GM19328 (cell line): ENCODE results near the gene LDB3.

Experiments used
- ATAC-seq: cut with Tn5 transposase; IDR thresholded peaks from one replicate; pipeline ENCODE4 v1.9.1; 2021; ENCODE audit warnings: mild to moderate bottlenecking, moderate library complexity; ENCODE audit not compliant: unreplicated experiment

LDB3 gene

GRCh38 chr10:86703176-86703575 lies 34.9 kb downstream of the LDB3 start:
- ATAC-seq = no peak

DNA sequence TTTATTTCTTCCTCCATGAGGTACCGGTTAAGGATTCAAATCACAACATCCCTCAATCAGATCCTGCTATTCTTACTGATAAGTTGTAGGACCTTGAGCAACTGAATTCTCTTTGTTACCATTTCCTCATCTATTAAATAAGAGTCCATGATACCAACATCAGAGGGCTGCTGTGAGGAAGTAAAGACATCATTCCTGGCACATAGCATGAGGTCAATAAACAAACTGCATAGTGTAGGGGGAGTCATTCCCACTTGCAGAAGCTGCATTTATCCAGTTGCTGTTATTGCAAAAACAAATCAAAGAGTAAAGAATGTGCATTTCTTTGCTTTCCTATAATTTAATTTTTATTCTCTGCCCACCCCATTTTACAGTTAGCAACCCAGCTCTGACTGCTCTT lies 36.8 kb downstream of the LDB3 start:
- ATAC-seq = no peak

DNA sequence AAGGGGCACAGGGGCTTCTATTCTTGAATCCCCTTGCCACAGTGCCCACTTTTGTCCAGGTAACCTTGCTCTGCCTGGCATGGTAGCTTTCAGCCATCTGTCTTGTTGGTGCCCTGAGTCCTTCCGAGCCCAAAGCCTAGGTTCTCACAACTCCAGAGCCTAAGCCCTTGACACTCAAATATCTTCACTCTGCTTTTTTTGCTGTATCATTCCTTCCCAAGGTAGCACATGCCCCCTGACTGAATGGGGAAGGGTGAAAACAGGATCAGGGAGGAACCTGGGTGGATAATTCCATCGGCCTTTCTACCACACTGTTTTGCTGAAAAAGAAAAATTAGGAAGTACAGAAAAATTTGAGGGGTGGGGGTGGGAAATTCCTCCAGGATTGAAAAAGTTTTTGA lies 37.6 kb downstream of the LDB3 start:
- no peak for ATAC-seq

DNA sequence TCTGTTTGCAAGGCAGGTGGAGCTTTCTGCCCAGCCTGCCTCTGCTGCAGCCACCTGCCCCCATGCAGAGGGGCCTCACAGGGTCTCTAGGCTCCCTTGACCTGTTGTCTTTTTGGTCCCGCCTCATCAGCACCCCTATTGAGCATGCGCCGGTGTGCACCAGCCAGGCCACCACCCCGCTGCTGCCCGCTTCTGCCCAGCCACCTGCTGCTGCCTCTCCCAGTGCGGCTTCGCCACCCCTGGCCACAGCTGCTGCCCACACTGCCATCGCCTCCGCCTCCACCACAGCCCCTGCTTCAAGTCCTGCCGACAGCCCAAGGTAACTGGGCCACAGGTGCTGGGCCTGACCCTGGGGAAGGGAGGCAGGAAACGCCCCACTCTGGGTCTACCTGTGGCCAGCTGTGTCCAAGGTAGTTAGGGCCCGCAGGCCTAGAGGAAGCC lies 38.1 kb downstream of the LDB3 start:
- ATAC-seq = no peak

GRCh38 chr10:86706977-86707376 lies 38.7 kb downstream of the LDB3 start:
- no peak for ATAC-seq

GRCh38 chr10:86707505-86707904 lies 39.2 kb downstream of the LDB3 start:
- no peak for ATAC-seq

DNA sequence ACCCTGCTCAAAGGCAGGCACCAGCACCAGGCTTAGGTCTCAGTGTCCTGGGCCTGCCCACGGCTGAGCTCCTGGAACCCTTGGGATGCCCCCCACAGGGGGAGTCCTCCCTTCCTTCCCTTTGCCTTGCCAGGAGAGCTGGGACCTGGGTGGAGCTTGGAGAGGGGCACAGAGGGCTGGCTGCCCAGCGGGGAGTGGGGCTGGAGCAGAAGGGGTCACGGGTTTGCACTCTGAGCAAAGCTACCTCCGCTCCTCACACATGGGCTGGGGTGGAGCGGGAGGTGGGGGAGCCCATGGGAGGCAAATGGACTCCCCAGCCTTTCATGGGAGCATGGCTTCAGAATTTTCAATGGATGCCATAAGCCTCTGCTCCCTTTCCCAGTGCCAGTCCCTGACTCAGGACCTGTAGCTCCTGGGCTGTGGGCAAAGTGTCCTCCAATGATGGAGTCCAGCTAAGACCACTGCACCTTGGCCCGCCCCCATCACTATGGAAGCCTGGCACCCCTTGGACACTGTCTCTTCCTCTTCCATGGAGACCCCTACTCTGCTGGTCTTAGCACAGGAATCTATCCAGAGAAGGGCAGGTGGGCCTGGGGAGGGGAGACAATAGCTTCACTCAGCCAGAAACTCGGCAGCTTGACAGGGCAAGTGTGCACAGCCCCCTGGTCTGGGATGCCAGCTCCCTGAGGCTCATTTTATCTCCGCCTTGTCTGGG lies 39.9 kb downstream of the LDB3 start:
- ATAC-seq = no peak

DNA sequence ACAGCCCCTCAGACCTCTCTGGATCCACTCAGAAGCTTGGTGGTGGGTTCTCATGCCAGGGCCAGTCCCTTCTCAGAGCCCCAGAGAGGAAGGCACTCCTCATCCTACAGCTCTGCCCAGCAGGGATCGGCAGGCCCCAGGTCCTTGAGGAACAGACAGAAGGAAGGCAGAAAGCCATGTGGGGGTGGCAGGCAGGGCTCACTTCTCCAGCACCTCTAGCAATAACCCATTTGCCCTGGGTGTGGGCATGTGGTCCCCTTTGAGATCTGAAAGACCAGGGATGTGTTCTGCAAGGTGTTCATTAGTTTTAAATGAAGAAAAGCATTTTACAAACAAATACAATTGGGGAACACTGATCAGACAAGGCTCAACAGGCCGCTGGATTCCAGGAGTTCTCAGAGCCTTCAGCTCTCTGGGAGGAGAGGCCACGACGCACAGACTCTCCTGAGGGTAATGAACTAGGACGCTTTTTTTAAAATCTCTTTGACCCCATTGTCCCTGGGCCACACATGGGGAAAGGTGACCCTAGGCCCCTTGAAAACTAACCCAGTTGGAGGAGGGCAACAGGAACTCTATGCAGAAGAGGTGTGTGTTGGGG lies 40.6 kb downstream of the LDB3 start:
- ATAC-seq = no peak

DNA sequence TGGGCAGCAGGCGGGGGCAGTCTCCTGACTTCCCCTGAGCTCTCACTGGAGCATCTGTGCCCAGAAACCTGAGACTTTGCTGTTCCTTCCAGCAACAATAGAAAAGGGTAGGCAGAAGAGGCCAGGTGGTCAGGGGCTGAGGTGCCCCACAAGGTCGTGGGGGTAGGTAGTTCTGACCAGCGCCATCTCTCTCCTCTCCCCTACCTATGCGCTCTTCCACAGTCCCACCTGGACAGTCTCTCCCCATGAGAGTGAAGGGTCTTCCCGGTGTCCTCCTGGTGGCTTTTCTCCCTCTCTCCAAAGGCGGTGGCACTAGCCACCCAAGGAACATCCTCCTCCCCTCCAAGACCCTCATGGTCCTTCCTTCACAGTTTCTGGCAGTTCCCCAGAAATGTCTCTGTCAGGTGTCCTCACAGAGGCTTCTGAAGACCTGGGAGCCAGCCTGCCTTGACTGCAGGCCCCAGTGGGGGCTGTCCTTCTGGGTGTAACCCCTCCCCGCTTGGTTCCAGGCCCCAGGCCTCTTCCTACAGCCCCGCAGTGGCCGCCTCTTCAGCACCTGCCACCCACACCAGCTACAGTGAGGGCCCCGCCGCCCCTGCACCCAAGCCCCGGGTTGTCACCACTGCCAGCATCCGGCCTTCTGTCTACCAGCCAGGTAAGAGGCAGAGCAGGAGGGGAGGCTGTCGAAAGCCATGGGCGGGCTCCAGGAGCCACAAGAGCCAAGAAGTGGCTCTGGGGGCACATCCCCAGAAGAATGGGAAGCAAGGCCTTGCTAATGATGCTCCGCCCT lies 41.3 kb downstream of the LDB3 start:
- ATAC-seq = no peak

GRCh38 chr10:86710987-86711512 lies 42.7 kb downstream of the LDB3 start:
- peak; percentile 84 for ATAC-seq

DNA sequence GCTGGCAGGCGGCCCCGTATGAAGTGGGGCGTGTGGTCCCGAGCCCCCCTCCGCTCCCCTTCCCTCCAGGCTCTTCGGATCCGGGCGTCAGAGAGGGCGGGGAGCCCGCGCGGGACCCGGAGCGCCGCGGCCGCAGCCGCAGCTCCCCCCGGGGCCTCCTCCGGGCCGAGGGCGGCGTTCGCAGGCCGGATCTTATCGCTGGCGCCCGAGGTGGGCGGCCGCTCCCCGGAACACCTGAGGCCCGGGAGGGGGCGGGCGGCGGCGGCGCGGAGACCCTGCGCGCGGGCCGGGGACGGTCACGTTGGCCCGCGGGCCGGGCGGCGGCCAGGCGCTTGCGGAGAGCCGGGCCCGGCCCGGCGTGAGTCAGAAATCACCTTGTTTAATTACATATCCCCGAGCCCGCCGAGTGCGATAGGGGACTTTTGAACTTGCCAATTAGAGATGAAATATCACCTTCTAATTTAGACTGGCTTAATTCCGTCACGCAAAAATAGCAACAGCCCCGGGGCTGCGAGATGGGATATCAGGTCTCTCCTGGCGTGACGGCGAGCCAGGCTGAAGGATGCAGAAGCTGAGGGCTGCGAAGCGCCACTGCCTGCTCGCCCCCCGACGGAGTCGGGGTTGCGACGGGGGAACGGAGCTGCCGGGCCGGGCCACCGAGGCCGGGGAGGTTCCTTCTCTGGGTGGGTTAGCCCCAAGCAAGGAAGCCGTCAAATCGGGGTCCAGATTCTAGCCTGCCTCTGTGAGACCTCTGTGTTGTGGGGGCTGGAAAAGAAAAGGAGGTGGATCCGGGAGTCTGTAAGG lies 43.4 kb downstream of the LDB3 start:
- peak; percentile 42 for ATAC-seq

DNA sequence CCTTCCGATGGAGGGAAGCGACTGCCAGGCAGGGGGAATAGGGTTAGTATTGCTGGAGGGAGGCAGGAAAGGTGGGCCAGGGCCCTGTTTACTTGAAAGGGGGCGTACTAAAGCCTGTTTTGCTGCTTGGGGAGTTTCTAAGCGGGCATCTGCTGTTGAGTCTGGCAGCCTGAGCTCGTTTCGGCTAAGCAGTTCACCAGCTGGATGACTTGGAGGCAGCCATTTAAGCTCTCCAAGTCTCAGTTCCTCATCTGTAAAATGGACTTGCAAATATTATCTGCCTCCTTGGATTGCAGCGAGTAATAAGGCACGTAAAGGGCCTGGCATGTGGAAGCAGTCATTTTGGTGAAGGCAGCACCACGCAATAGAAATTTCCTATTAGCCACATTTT lies 44.0 kb downstream of the LDB3 start:
- peak; percentile 14 for ATAC-seq

DNA sequence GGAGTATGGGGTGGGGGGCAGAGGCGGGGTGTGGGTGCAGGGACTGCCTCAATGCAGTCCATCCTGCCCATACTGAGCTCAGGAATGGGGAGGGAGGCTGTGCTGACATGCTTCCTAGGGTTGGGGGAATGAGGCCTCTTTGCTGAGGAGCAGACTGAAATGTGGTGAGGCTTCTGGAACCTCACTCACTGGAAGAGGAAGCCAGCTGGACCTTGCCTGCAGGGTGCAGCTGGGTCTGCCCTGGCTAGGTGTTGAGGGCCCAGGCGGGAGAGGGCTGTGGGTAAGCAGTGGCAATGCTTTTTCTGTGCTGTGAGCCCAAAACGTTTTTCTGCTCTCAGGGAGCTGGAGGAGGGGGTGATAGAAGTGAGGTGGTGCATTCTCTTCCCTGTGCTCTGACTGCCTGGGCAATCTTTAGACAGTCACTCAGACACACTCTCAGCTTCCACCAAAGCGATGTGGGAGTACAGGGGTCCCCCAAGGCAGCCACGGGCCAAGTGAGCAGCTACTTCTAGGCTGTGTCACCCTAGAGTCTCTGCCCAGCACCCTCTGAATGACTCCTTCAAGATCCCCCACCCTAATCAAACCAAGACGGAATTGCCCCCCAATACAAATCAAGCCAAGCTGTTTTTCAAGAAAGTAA lies 47.0 kb downstream of the LDB3 start:
- no peak for ATAC-seq

DNA sequence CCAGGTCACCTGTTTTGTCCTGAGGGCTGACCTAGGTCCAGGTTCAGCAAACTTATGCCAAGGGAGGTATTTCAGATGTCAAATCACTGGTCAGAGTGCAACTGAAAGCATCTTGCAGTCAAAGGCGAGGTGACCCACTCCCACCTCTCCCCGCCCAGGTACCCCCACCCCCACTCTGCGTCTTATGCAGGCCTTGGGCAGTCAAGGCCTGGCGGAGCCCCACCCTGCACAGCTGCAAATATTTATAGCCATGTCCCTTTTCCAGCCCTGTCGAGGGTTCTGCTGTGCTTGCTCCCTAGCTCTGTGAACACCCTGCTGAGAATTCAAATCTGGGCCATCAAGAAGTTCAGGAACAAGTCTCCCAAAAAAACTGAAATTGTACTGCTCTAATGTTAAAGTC lies 47.5 kb downstream of the LDB3 start:
- ATAC-seq = no peak

DNA sequence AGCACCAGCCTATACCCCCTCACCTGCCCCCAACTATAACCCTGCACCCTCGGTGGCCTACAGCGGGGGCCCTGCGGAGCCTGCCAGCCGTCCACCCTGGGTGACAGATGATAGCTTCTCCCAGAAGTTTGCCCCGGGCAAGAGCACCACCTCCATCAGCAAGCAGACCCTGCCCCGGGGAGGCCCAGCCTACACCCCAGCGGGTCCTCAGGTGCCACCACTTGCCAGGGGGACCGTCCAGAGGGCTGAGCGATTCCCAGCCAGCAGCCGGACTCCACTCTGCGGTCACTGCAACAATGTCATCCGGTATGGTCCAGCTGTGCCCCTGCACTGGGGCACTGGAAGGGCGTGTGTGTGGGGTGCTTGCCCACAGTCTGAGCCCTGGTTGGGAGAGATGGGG lies 48.2 kb downstream of the LDB3 start:
- no peak for ATAC-seq

- ATAC-seq = no peak
These were observed 50.2 kb downstream of the LDB3 start for GRCh38 chr10:86718556-86718955.

DNA sequence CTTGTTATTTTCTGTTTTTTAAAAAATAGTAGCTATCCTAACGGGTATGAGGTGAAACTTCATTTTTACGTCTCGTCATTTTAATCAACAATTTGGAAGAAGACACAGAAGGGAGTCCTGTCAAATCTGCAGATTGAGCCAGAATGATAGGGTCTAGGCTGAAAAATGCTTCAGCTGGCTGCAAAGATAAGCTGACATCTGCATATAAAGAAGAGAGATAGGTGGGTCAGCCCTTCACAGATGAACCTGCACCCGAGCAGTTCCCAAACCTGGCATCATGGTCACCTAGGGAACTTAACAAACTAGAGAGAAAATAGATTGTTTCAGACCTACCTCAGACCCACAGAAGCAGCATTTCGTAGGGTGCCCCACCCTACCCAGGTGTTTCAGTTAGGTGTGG lies 52.9 kb downstream of the LDB3 start:
- ATAC-seq = no peak

GRCh38 chr10:86723009-86723408 lies 54.7 kb downstream of the LDB3 start:
- no peak for ATAC-seq

DNA sequence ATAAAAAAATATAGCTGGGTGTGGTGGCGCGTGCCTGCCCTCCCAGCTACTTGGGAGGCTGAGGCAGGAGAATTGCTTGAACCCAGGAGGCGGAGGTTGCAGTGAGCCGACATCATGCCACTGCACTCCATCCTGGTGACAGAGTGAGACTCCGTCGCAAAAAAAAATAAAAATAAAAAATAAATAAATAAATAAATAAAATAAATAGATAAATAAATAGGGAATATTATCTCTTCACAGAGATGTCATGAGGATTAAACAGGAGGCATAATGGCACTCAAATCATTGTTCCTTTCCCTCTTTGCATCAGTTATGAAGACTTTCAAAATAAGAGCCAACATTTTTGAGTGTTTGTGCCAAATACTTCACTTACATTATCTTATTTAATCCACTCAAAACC lies 56.1 kb downstream of the LDB3 start:
- ATAC-seq = no peak

DNA sequence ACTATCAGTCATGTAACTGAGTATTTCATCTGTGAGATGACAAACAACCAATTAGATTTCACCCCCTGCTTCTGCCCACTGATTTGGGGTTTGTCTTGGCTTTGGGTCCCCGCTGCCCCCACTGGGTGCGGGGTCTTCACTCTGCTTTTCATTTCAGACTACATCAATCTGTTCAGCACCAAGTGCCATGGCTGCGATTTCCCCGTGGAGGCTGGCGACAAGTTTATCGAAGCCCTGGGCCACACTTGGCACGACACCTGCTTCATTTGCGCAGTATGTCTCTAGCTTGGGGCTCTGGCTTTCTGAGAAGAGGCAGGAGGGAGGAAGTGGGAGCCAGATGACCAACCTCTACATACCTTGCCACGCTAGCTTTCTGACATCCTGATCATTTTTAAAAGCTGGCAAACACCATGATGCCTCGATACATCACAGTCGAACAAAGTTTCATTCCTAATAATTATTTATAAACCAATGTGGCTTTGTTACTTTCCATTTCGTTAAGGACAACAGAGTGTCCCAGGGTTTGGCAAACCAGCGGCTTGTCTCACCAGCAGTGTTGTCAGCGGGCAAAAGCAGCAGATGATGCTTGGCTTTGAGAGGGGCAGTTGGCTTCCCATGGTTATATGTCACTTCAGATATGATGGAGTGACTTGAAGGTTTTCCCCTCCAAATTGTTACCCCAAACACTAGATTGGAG lies 57.8 kb downstream of the LDB3 start:
- no peak for ATAC-seq
